Panc1 (cell line): ENCODE results near the gene AOC1. TPM values are rescaled to one million over a fixed set of nuclear protein-coding genes. Genes with fewer than 3 reads are reported as not detected.

ENCODE experiments used
- ATAC-seq: fragments of 200-7000 bp; cut with Tn5 transposase; 2 replicates; pipeline ENCODE4 v1.9.1; 2020; ENCODE audit warnings: mild to moderate bottlenecking, moderate library complexity
- BruUV-seq: library from RNA; stranded (reverse); fragments of 400-500 nt; replicated peaks from 2 replicates; lab custom pipeline; 2021; lab: Mats Ljungman, UMichigan
- CTCF ChIA-PET: fragments of 300-600 bp; sonication (Branson Sonifier 250); formaldehyde crosslinking; loops from one replicate; lab custom pipeline; 2022; ENCODE audit warnings: antibody characterized with exemption; lab: Charles Lee
- POLR2A ChIA-PET: fragments of 300-600 bp; sonication (Branson Sonifier 250); formaldehyde crosslinking; loops from one replicate; lab custom pipeline; 2022; ENCODE audit warnings: antibody characterized with exemption; lab: Charles Lee
- DNase-seq: peaks from one replicate; pipeline ENCODE4 v3.0.0-alpha.2; 2010; ENCODE audit warnings: low read depth, low spot score
- H3K27ac ChIP-seq: 2 replicates; pipeline ENCODE4 v1.5.1; 2011; ENCODE audit warnings: mild to moderate bottlenecking, low read length, inconsistent platforms
- H3K27me3 ChIP-seq: fragments of 200-500 bp; sonication (Bioruptor generic); 2 replicates; pipeline ENCODE4 v1.6.0; 2014; ENCODE audit warnings: low read length, inconsistent platforms; ENCODE audit not compliant: control insufficient read depth, insufficient read depth
- H3K36me3 ChIP-seq: fragments of 200-500 bp; sonication (Bioruptor generic); 2 replicates; pipeline ENCODE4 v1.5.1; 2014; ENCODE audit warnings: inconsistent platforms, mild to moderate bottlenecking, low read length, moderate library complexity; ENCODE audit not compliant: control insufficient read depth, insufficient read depth
- H3K4me1 ChIP-seq: 2 replicates; pipeline ENCODE4 v1.5.1; 2011; ENCODE audit warnings: inconsistent platforms, mild to moderate bottlenecking, low read length, moderate library complexity; ENCODE audit not compliant: control insufficient read depth, insufficient read depth
- H3K4me3 ChIP-seq, 2 experiments: 2 replicates each; pipeline ENCODE4 v1.5.1; 2011 to 2012; ENCODE audit warnings: low read depth in 2 of 2, low read length in 2 of 2, mild to moderate bottlenecking in 2 of 2, inconsistent platforms in 1 of 2, moderate library complexity in 1 of 2
- H3K9me3 ChIP-seq: fragments of 200-500 bp; sonication (Bioruptor generic); 2 replicates; pipeline ENCODE4 v1.5.1; 2014; ENCODE audit warnings: low read depth, mild to moderate bottlenecking, inconsistent platforms, low read length, moderate library complexity; ENCODE audit not compliant: control insufficient read depth, insufficient read depth
- POLR2AphosphoS5 ChIP-seq: IDR thresholded peaks from 2 replicates; pipeline ENCODE4 v1.6.1; 2012; ENCODE audit warnings: mild to moderate bottlenecking, low read depth, low read length, moderate library complexity
- SIN3A ChIP-seq: IDR thresholded peaks from 2 replicates; pipeline ENCODE4 v1.6.1; 2012; ENCODE audit warnings: low read depth, mild to moderate bottlenecking, low read length, moderate library complexity, borderline replicate concordance; ENCODE audit not compliant: insufficient read depth
- TCF7L2 ChIP-seq: IDR thresholded peaks from 2 replicates; pipeline ENCODE4 v1.6.1; 2011; ENCODE audit warnings: mild to moderate bottlenecking, low read depth, low read length, inconsistent platforms
- in situ Hi-C: cut with HindIII; loops from 2 replicates; pipeline ENCODE4 v1.10.0; 2016; ENCODE audit warnings: low sequenced_read_pairs, low pct_unique_long_range_greater_than_20kb
- intact Hi-C: fragments of 100-400 bp; cut with micrococcal nuclease; formaldehyde crosslinking; loops from one replicate; pipeline ENCODE4 v1.10.0; 2022; ENCODE audit not compliant: unreplicated experiment
- total RNA-seq: library from RNA; stranded (reverse); gene quantifications from one replicate; pipeline ENCODE4 v1.2.1, GENCODE V29; 2021; ENCODE audit not compliant: unreplicated experiment
- TF ChIP-seq, protein P1 (sequence below), 2 experiments: IDR thresholded peaks; 2 replicates each; pipeline ENCODE4 v1.6.1; 2011 to 2012; ENCODE audit warnings: low read depth in 2 of 2, control low read depth in 1 of 2, low read length in 1 of 2, mild to moderate bottlenecking in 1 of 2, moderate library complexity in 1 of 2; ENCODE audit not compliant: insufficient read depth in 1 of 2
- TF ChIP-seq, protein P2 (sequence below): fragments of 450-650 bp; IDR thresholded peaks from 2 replicates; pipeline ENCODE4 v1.5.1; 2017; ENCODE audit warnings: mild to moderate bottlenecking

AOC1 gene
- total RNA-seq, 1 experiment from 2014 or later: 0.15 TPM

GRCh38 chr7:150857276-150858055, 5.1 kb downstream of the AOC1 start:
- ATAC-seq: no peak

DNA sequence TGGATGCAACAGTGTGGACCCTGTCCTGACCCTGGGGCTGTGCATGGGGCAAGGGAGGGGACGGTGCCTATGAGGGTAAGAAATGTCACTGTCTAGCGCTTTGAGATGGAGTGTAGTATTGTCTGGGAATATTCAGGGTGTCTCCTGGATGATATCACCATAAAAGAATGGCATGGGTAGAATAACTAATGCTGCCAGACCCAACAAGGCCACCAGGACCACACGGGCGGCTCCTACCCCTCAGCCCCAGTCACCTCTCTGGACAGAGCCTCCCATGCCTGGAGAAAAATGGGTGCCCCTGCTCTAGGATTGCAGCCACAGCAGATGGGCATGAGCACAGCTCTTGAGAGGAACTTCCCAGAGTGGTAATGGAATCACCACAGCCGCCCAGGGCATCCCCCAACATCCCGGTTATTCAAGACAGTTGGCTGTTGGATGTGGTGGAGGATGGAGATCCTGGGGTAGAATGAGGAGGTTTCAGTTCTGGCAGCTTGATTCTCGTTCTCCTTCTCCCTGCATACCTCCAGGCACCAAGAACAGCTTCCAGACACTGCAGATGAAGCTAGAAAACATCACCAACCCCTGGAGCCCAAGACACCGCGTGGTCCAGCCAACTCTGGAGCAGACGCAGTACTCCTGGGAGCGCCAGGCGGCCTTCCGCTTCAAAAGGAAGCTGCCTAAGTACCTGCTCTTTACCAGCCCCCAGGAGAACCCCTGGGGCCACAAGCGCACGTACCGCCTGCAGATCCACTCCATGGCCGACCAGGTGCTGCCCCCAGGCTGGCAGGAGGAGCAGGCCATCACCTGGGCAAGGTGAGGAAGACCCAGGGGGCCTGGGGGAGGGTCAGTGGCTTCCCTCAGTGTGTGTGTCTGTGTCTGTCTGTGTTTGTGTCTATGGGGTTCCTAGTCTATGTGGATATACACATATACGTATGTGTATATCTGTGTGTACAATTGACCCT, 6.2 kb downstream of the AOC1 start:
- CTCF ChIA-PET: interaction anchor here (0.6 to 1.4 kb wide), 2 partner anchors 20 to 420 kb away, joined by 3 to 4 read pairs; no protein-coding TSS in a partner anchor
- ATAC-seq: no peak
- intact Hi-C loops (no loop called here), in situ Hi-C loops (no loop called here)
- DNase-seq: no peak
- Histone ChIP-seq H3K36me3 (no peaks in the 10 kb centered on the region), H3K27ac (no peak overlapping the region), H3K4me1 (no peaks in the 10 kb centered on the region), H3K27me3 (0 out of 2 replicates have a peak, but pooled peaks cover 3% of the 10 kb centered on the region), H3K4me3 (no peak overlapping the region), H3K9me3 (no peaks in the 10 kb centered on the region)
- TF ChIP-seq, protein P1, sequence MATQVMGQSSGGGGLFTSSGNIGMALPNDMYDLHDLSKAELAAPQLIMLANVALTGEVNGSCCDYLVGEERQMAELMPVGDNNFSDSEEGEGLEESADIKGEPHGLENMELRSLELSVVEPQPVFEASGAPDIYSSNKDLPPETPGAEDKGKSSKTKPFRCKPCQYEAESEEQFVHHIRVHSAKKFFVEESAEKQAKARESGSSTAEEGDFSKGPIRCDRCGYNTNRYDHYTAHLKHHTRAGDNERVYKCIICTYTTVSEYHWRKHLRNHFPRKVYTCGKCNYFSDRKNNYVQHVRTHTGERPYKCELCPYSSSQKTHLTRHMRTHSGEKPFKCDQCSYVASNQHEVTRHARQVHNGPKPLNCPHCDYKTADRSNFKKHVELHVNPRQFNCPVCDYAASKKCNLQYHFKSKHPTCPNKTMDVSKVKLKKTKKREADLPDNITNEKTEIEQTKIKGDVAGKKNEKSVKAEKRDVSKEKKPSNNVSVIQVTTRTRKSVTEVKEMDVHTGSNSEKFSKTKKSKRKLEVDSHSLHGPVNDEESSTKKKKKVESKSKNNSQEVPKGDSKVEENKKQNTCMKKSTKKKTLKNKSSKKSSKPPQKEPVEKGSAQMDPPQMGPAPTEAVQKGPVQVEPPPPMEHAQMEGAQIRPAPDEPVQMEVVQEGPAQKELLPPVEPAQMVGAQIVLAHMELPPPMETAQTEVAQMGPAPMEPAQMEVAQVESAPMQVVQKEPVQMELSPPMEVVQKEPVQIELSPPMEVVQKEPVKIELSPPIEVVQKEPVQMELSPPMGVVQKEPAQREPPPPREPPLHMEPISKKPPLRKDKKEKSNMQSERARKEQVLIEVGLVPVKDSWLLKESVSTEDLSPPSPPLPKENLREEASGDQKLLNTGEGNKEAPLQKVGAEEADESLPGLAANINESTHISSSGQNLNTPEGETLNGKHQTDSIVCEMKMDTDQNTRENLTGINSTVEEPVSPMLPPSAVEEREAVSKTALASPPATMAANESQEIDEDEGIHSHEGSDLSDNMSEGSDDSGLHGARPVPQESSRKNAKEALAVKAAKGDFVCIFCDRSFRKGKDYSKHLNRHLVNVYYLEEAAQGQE (IDR thresholded peaks at IDR 0.05; ENCODE audit: insufficient read depth in 1 of 2, low read depth in 2 of 2, low read length in 1 of 2): no peak
- TF ChIP-seq SIN3A (no peak), TCF7L2 (no peak), POLR2AphosphoS5 (no peak)
- TF ChIP-seq, protein P2, sequence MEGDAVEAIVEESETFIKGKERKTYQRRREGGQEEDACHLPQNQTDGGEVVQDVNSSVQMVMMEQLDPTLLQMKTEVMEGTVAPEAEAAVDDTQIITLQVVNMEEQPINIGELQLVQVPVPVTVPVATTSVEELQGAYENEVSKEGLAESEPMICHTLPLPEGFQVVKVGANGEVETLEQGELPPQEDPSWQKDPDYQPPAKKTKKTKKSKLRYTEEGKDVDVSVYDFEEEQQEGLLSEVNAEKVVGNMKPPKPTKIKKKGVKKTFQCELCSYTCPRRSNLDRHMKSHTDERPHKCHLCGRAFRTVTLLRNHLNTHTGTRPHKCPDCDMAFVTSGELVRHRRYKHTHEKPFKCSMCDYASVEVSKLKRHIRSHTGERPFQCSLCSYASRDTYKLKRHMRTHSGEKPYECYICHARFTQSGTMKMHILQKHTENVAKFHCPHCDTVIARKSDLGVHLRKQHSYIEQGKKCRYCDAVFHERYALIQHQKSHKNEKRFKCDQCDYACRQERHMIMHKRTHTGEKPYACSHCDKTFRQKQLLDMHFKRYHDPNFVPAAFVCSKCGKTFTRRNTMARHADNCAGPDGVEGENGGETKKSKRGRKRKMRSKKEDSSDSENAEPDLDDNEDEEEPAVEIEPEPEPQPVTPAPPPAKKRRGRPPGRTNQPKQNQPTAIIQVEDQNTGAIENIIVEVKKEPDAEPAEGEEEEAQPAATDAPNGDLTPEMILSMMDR: no peak
- POLR2A ChIA-PET: no interaction called here
- no TSS peak for BruUV-seq

More at GRCh38 chr7:150857276-150858055, 5.1 kb downstream of the AOC1 start:
- in situ Hi-C loops: no loop called here
- H3K27ac ChIP-seq: no peak overlapping the region
- peaks cover 8% of the 10 kb centered on the region for H3K27me3 ChIP-seq
- no TSS peak for BruUV-seq
- H3K4me1 ChIP-seq: no peaks in the 10 kb centered on the region
- CTCF ChIA-PET: no interaction called here
- TF ChIP-seq, protein P1 (IDR thresholded peaks at IDR 0.05; ENCODE audit: insufficient read depth in 1 of 2, low read depth in 2 of 2, low read length in 1 of 2): no peak
- TF ChIP-seq POLR2AphosphoS5: no peak
- TF ChIP-seq, protein P2: no peak
- no peak for TF ChIP-seq SIN3A
- no peak for TF ChIP-seq TCF7L2
- no peaks in the 10 kb centered on the region for H3K36me3 ChIP-seq
- H3K9me3 ChIP-seq: no peaks in the 10 kb centered on the region
- POLR2A ChIA-PET: no interaction called here
- H3K4me3 ChIP-seq: no peak overlapping the region
- intact Hi-C loops: no loop called here
- DNase-seq: no peak
